Measurements from ENCODE around the gene PTPRD. TPM values are rescaled to one million over a fixed set of nuclear protein-coding genes. Genes with fewer than 3 reads are reported as not detected.

The PTPRD gene
- total and polyA plus RNA-seq, 3 experiments from 2014 or later, result 0.02 to 0.04 TPM; not detected in 1

GRCh38 chr9:10079284-10079964, 533.4 kb downstream of the PTPRD start:
- Mint-ChIP-seq H3K27ac (no peak overlapping the region), H3K9me3 (peaks cover 2 to 24% (median 7%) of the 10 kb centered on the region in 5 donors), H3K4me3 (no peak overlapping the region), H3K36me3 (no peaks in the 10 kb centered on the region), H3K27me3 (no peaks in the 10 kb centered on the region), H3K4me1 (no peaks in the 10 kb centered on the region)
- ChIA-PET CTCF (no interaction called here), POLR2A (no interaction called here)
- H3K27me3 ChIP-seq (ENCODE audit: insufficient read depth, low read length, poor library complexity, severe bottlenecking), result no peaks in the 10 kb centered on the region
- no peaks in the 10 kb centered on the region for H3K4me1 ChIP-seq (ENCODE audit: insufficient read depth, low read length)
- no peaks in the 10 kb centered on the region for H3K9me3 ChIP-seq (ENCODE audit: low read length)
- no peaks in the 10 kb centered on the region for H3K36me3 ChIP-seq (ENCODE audit: insufficient read depth, low read length)
- DNase-seq, result no peak
- H3K27ac ChIP-seq (ENCODE audit: low read depth, low read length), result no peak overlapping the region
- no peak overlapping the region for H3K4me3 ChIP-seq (ENCODE audit: low read length)

- no peak for DNase-seq
- Mint-ChIP-seq H3K9me3 (peaks cover 0 to 25% (median 6%) of the 10 kb centered on the region in 5 donors), H3K4me3 (no peak overlapping the region), H3K36me3 (no peaks in the 10 kb centered on the region), H3K4me1 (no peaks in the 10 kb centered on the region), H3K27ac (no peak overlapping the region), H3K27me3 (no peaks in the 10 kb centered on the region)
- no peaks in the 10 kb centered on the region for H3K4me1 ChIP-seq (ENCODE audit: insufficient read depth, low read length)
- H3K4me3 ChIP-seq (ENCODE audit: low read length), result no peak overlapping the region
- POLR2A ChIA-PET, result no interaction called here
- H3K36me3 ChIP-seq (ENCODE audit: insufficient read depth, low read length), result no peaks in the 10 kb centered on the region
- no peak overlapping the region for H3K27ac ChIP-seq (ENCODE audit: low read depth, low read length)
- no peaks in the 10 kb centered on the region for H3K27me3 ChIP-seq (ENCODE audit: insufficient read depth, low read length, poor library complexity, severe bottlenecking)
- H3K9me3 ChIP-seq (ENCODE audit: low read length), result no peaks in the 10 kb centered on the region
- CTCF ChIA-PET, result no interaction called here
Measured at GRCh38 chr9:10071579-10071978, 541.2 kb downstream of the PTPRD start.

- Histone ChIP-seq H3K36me3 (ENCODE audit: insufficient read depth, low read length) (no peaks in the 10 kb centered on the region), H3K27me3 (ENCODE audit: insufficient read depth, low read length, poor library complexity, severe bottlenecking) (no peaks in the 10 kb centered on the region), H3K4me3 (ENCODE audit: low read length) (no peak overlapping the region), H3K4me1 (ENCODE audit: insufficient read depth, low read length) (no peaks in the 10 kb centered on the region), H3K27ac (ENCODE audit: low read depth, low read length) (no peak overlapping the region), H3K9me3 (ENCODE audit: low read length) (no peaks in the 10 kb centered on the region)
- Mint-ChIP-seq H3K27me3 (no peaks in the 10 kb centered on the region), H3K4me1 (peaks cover 0 to 1% (median 0%) of the 10 kb centered on the region in 3 donors), H3K9me3 (peaks cover 0 to 5% (median 0%) of the 10 kb centered on the region in 5 donors), H3K27ac (no peak overlapping the region), H3K4me3 (no peak overlapping the region), H3K36me3 (no peaks in the 10 kb centered on the region)
- POLR2A ChIA-PET, result no interaction called here
- CTCF ChIA-PET, result no interaction called here
- no peak for DNase-seq
Measured at GRCh38 chr9:10062629-10063395, 550.0 kb downstream of the PTPRD start.

GRCh38 chr9:10059044-10059443, 553.8 kb downstream of the PTPRD start:
- H3K27ac Mint-ChIP-seq, result no peak overlapping the region
- CTCF ChIA-PET, result no interaction called here
- H3K27me3 ChIP-seq (ENCODE audit: insufficient read depth, low read length, poor library complexity, severe bottlenecking), result no peaks in the 10 kb centered on the region
- H3K36me3 ChIP-seq (ENCODE audit: insufficient read depth, low read length), result no peaks in the 10 kb centered on the region
- H3K4me3 ChIP-seq (ENCODE audit: low read length), result no peak overlapping the region
- no peaks in the 10 kb centered on the region for H3K9me3 ChIP-seq (ENCODE audit: low read length)
- POLR2A ChIA-PET, result no interaction called here
- H3K9me3 Mint-ChIP-seq, result peaks cover 0 to 5% (median 0%) of the 10 kb centered on the region in 5 donors
- H3K27me3 Mint-ChIP-seq, result no peaks in the 10 kb centered on the region
- H3K27ac ChIP-seq (ENCODE audit: low read depth, low read length), result no peak overlapping the region
- DNase-seq, result no peak
- peaks cover 0 to 1% (median 0%) of the 10 kb centered on the region in 3 donors for H3K4me1 Mint-ChIP-seq
- H3K36me3 Mint-ChIP-seq, result no peaks in the 10 kb centered on the region
- H3K4me3 Mint-ChIP-seq, result no peak overlapping the region
- H3K4me1 ChIP-seq (ENCODE audit: insufficient read depth, low read length), result no peaks in the 10 kb centered on the region

GRCh38 chr9:10055886-10056395, 556.9 kb downstream of the PTPRD start:
- no peaks in the 10 kb centered on the region for H3K36me3 Mint-ChIP-seq
- H3K27me3 Mint-ChIP-seq, result no peaks in the 10 kb centered on the region
- peaks cover 0 to 1% (median 0%) of the 10 kb centered on the region in 3 donors for H3K4me1 Mint-ChIP-seq

GRCh38 chr9:10054456-10054855, 558.3 kb downstream of the PTPRD start:
- Mint-ChIP-seq H3K27ac (no peak overlapping the region), H3K36me3 (no peaks in the 10 kb centered on the region), H3K4me1 (no peaks in the 10 kb centered on the region), H3K27me3 (no peaks in the 10 kb centered on the region), H3K4me3 (no peak overlapping the region), H3K9me3 (peaks cover 0 to 7% (median 3%) of the 10 kb centered on the region in 5 donors)
- ChIA-PET CTCF (no interaction called here), POLR2A (no interaction called here)
- no peaks in the 10 kb centered on the region for H3K27me3 ChIP-seq (ENCODE audit: insufficient read depth, low read length, poor library complexity, severe bottlenecking)
- no peaks in the 10 kb centered on the region for H3K9me3 ChIP-seq (ENCODE audit: low read length)
- no peaks in the 10 kb centered on the region for H3K36me3 ChIP-seq (ENCODE audit: insufficient read depth, low read length)
- no peak for DNase-seq
- no peaks in the 10 kb centered on the region for H3K4me1 ChIP-seq (ENCODE audit: insufficient read depth, low read length)
- H3K27ac ChIP-seq (ENCODE audit: low read depth, low read length), result no peak overlapping the region
- no peak overlapping the region for H3K4me3 ChIP-seq (ENCODE audit: low read length)

More at GRCh38 chr9:10055886-10056395, 556.9 kb downstream of the PTPRD start:
- H3K4me3 Mint-ChIP-seq, result no peak overlapping the region
- no peaks in the 10 kb centered on the region for H3K9me3 ChIP-seq (ENCODE audit: low read length)
- no peak overlapping the region for H3K27ac Mint-ChIP-seq
- peaks cover 0 to 7% (median 3%) of the 10 kb centered on the region in 5 donors for H3K9me3 Mint-ChIP-seq
- H3K4me3 ChIP-seq (ENCODE audit: low read length), result no peak overlapping the region
- no peaks in the 10 kb centered on the region for H3K36me3 ChIP-seq (ENCODE audit: insufficient read depth, low read length)
- DNase-seq, result no peak
- H3K4me1 ChIP-seq (ENCODE audit: insufficient read depth, low read length), result no peaks in the 10 kb centered on the region
- ChIA-PET POLR2A (no interaction called here), CTCF (no interaction called here)
- no peaks in the 10 kb centered on the region for H3K27me3 ChIP-seq (ENCODE audit: insufficient read depth, low read length, poor library complexity, severe bottlenecking)
- H3K27ac ChIP-seq (ENCODE audit: low read depth, low read length), result no peak overlapping the region

GRCh38 chr9:10052916-10053315, 559.9 kb downstream of the PTPRD start:
- no peak overlapping the region for H3K4me3 Mint-ChIP-seq
- H3K27ac ChIP-seq (ENCODE audit: low read depth, low read length), result no peak overlapping the region
- no peaks in the 10 kb centered on the region for H3K9me3 ChIP-seq (ENCODE audit: low read length)
- POLR2A ChIA-PET, result no interaction called here
- DNase-seq, result no peak
- no peak overlapping the region for H3K27ac Mint-ChIP-seq
- no peaks in the 10 kb centered on the region for H3K36me3 Mint-ChIP-seq
- H3K27me3 ChIP-seq (ENCODE audit: insufficient read depth, low read length, poor library complexity, severe bottlenecking), result no peaks in the 10 kb centered on the region
- peaks cover 0 to 7% (median 6%) of the 10 kb centered on the region in 5 donors for H3K9me3 Mint-ChIP-seq
- CTCF ChIA-PET, result no interaction called here
- no peaks in the 10 kb centered on the region for H3K4me1 ChIP-seq (ENCODE audit: insufficient read depth, low read length)
- no peaks in the 10 kb centered on the region for H3K27me3 Mint-ChIP-seq
- H3K36me3 ChIP-seq (ENCODE audit: insufficient read depth, low read length), result no peaks in the 10 kb centered on the region
- H3K4me3 ChIP-seq (ENCODE audit: low read length), result no peak overlapping the region
- no peaks in the 10 kb centered on the region for H3K4me1 Mint-ChIP-seq

- peaks cover 0 to 7% (median 6%) of the 10 kb centered on the region in 5 donors for H3K9me3 Mint-ChIP-seq
Measured at GRCh38 chr9:10052181-10052580, 560.6 kb downstream of the PTPRD start.

More at GRCh38 chr9:10052181-10052580, 560.6 kb downstream of the PTPRD start:
- Histone ChIP-seq H3K4me3 (ENCODE audit: low read length) (no peak overlapping the region), H3K9me3 (ENCODE audit: low read length) (no peaks in the 10 kb centered on the region), H3K36me3 (ENCODE audit: insufficient read depth, low read length) (no peaks in the 10 kb centered on the region), H3K4me1 (ENCODE audit: insufficient read depth, low read length) (no peaks in the 10 kb centered on the region), H3K27ac (ENCODE audit: low read depth, low read length) (no peak overlapping the region), H3K27me3 (ENCODE audit: insufficient read depth, low read length, poor library complexity, severe bottlenecking) (no peaks in the 10 kb centered on the region)
- ChIA-PET POLR2A (no interaction called here), CTCF (interaction anchor here (1.4 kb wide), 1 partner anchor 9 kb away, joined by 3 read pairs; no protein-coding TSS in a partner anchor)
- Mint-ChIP-seq H3K27me3 (no peaks in the 10 kb centered on the region), H3K4me1 (no peaks in the 10 kb centered on the region), H3K4me3 (no peak overlapping the region), H3K27ac (no peak overlapping the region), H3K36me3 (no peaks in the 10 kb centered on the region)
- DNase-seq, result no peak
